EL (cell line): Measurements from ENCODE around the gene BUD13.

Source experiments
- DNase-seq: peaks from one replicate; pipeline ENCODE4 v3.0.0-alpha.2; 2016

BUD13 gene

DNA sequence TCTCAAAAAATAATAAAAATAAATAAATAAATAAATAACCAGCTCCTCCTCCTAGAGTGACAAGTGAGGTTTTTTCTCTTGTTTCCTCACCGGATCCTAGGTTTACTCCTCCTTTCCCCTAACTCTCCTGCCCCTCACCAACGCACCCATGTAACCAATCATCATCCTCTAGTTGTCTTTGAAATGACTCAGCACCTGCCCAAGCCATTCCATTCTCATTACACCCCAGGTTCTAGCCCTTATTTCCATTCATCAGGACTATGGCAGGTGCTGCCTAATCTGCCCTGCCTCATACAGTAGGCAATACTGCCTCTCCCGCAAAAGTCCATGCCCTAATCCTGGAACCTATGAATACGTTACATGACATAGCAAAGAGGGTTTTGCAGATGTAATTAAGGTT is 60.4 kb downstream of the BUD13 start:
- DNase-seq = no peak

- no peak for DNase-seq
Measured at GRCh38 chr11:116710762-116711161, 62.0 kb downstream of the BUD13 start.

DNA sequence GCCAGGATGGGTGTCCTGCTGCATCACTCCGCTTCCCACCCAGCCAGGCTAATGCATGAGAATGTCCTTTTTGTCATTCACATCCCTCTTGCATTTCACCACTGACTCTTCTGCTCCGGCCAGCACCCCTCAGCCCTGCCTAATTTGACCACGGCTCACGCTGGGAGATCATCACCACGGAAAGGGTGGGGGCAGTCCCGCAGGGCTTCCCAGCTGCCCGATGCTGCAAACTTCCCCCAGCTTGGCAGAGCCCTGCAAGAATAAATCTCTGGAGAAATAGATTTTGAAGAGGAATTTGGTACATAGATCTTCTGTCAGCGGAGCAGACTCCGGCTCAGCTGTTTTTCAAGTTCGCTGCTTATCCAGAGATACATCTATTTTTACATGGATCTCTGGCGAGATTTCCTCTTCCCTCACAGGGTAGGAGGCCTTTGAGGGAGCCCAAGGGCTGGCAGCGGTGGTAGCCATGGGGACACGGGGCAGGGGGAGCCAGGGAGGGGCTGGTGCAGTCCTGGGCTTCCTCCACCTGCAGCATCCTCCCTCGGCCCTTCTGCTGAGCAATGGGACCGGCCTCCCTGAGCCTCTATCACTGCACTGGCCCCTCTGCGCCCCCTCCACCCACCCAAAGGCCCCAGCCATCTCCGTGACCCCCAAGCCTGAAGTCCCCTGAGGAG is 62.6 kb downstream of the BUD13 start:
- no peak for DNase-seq

GRCh38 chr11:116707746-116708145 is 65.0 kb downstream of the BUD13 start:
- no peak for DNase-seq

DNA sequence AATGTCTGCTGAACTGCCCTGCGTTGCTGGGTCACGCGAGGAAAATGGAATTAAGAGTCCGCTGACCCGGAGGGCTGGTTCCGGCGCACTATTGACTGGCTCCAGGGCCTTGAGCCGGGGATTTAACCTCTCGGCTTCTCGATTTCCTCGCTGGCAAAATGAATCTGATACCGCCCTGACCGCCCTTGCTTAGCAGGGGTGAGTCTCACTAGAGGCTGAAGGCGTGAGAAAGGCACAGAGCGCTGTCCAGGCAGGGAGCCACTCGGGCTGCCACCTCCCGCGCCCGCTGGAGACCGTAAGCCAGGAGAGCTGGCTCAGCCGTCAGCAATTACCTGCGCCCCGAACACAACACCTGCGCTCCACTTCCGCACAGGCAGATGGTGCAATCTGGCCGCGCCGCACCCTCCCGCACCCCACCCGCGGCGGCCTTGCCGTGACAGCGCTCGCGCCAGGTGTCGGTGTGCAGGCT is 65.6 kb downstream of the BUD13 start:
- no peak for DNase-seq

- DNase-seq = no peak
Measured at GRCh38 chr11:116703421-116703820, 69.4 kb downstream of the BUD13 start.

- DNase-seq = no peak
Measured at GRCh38 chr11:116702772-116703385, 69.9 kb downstream of the BUD13 start.

- no peak for DNase-seq
Measured at GRCh38 chr11:116701876-116702275, 70.9 kb downstream of the BUD13 start.

DNA sequence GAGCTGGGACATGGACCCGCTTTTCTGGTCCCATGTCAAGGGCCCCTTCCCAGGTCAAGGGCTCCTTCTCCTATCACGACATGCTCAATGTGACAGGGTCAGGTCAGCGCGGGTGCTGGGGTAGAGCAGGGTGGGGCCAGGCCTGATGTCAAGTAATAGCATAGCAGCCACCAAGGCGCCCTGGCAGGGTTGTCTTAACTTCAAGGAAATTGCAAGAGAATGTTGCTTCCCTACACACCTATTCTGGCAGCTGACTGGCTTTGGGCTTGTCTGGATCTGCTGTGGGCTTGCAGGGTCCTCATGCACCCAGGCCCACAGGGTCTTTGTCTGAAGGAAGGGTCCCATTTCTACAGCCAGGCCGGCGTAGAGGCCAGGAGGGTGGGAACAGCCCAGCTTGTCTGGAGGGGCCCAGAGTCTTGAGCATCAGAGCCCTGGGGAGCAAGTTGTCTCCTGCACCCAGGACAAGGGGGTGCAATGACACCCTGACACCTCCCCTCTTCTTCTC is 71.4 kb downstream of the BUD13 start:
- DNase-seq = no peak

- no peak for DNase-seq
Measured at GRCh38 chr11:116700586-116701220, 72.1 kb downstream of the BUD13 start.
